Colonic mucosa (tissue), 4 donors: ENCODE results near the gene CYTIP. TPM values are rescaled to one million over a fixed set of nuclear protein-coding genes. Genes with fewer than 3 reads are reported as not detected.

Source experiments
- DNase-seq: peaks from one replicate; pipeline ENCODE4 v3.0.0-alpha.2; 2020
- H3K27ac ChIP-seq: fragments of 200-600 bp; one replicate; pipeline ENCODE4 v1.8.0; 2021
- H3K27me3 ChIP-seq: fragments of 200-600 bp; one replicate; pipeline ENCODE4 v1.8.0; 2021
- H3K36me3 ChIP-seq: fragments of 200-600 bp; one replicate; pipeline ENCODE4 v1.8.0; 2021
- H3K4me1 ChIP-seq: fragments of 200-600 bp; one replicate; pipeline ENCODE4 v1.8.0; 2021; ENCODE audit warnings: mild to moderate bottlenecking
- H3K4me3 ChIP-seq: fragments of 200-600 bp; one replicate; pipeline ENCODE4 v1.8.0; 2021
- H3K9ac ChIP-seq, 2 donors: one replicate each; pipeline ENCODE4 v1.7.0; 2013; ENCODE audit warnings: control low read depth in 2 of 2, low read depth in 2 of 2, low read length in 2 of 2
- H3K9me3 ChIP-seq: fragments of 200-600 bp; one replicate; pipeline ENCODE4 v1.8.0; 2021
- CTCF ChIP-seq: fragments of 200-600 bp; IDR thresholded peaks from one replicate; pipeline ENCODE4 v1.8.0; 2022; ENCODE audit warnings: antibody characterized with exemption, mild to moderate bottlenecking
- intact Hi-C: fragments of 100-400 bp; cut with DNase I; formaldehyde crosslinking; loops from one replicate; pipeline ENCODE4 v1.14.1; 2022
- total RNA-seq, 2 donors: library from RNA; stranded (reverse); fragmentation: NEBNext Ultra II Directional in 1 of 2; extraction: Animal tissue kit (Norgen Biotek cat#: 25700) in 1 of 2; gene quantifications; one replicate each; pipeline ENCODE4 v1.2.1, GENCODE V29; 2021
- donor health status: healthy.
- donor health status: DM: no; HTN: no; CAD: no.
- donor health status: DM: no; HTN: no; CAD: no.

Gene CYTIP
- total RNA-seq, 2 donors from 2014 or later = 5.9 to 8.0 TPM

GRCh38 chr2:157421964-157422363 lies 21.9 kb downstream of the CYTIP start:
- Histone ChIP-seq H3K4me3 (no peak overlapping the region), H3K36me3 (no peaks in the 10 kb centered on the region), H3K9me3 (no peaks in the 10 kb centered on the region), H3K27me3 (no peaks in the 10 kb centered on the region), H3K4me1 (no peaks in the 10 kb centered on the region), H3K9ac (no peak overlapping the region), H3K27ac (no peak overlapping the region)
- no peak for TF ChIP-seq CTCF
- intact Hi-C loops = no loop called here
- no peak for DNase-seq

- intact Hi-C loops = no loop called here
- H3K36me3 ChIP-seq = no peaks in the 10 kb centered on the region
- no peak overlapping the region for H3K4me3 ChIP-seq
- DNase-seq = no peak
- no peaks in the 10 kb centered on the region for H3K9me3 ChIP-seq
- TF ChIP-seq CTCF = no peak
- no peak overlapping the region for H3K9ac ChIP-seq
- H3K27me3 ChIP-seq = no peaks in the 10 kb centered on the region
- H3K27ac ChIP-seq = no peak overlapping the region
- no peaks in the 10 kb centered on the region for H3K4me1 ChIP-seq
Measured at GRCh38 chr2:157421331-157421944, 22.5 kb downstream of the CYTIP start.

- no peak for TF ChIP-seq CTCF
- no peaks in the 10 kb centered on the region for H3K36me3 ChIP-seq
- H3K4me1 ChIP-seq = no peaks in the 10 kb centered on the region
- intact Hi-C loops = no loop called here
- no peak overlapping the region for H3K27ac ChIP-seq
- no peak overlapping the region for H3K9ac ChIP-seq
- no peaks in the 10 kb centered on the region for H3K27me3 ChIP-seq
- no peaks in the 10 kb centered on the region for H3K9me3 ChIP-seq
- no peak overlapping the region for H3K4me3 ChIP-seq
- DNase-seq = no peak
Measured at GRCh38 chr2:157420771-157421323, 23.0 kb downstream of the CYTIP start.

GRCh38 chr2:157419031-157419575 lies 24.8 kb downstream of the CYTIP start:
- Histone ChIP-seq H3K27me3 (no peaks in the 10 kb centered on the region), H3K36me3 (no peaks in the 10 kb centered on the region), H3K4me3 (no peak overlapping the region), H3K4me1 (no peaks in the 10 kb centered on the region), H3K9ac (no peak overlapping the region), H3K9me3 (no peaks in the 10 kb centered on the region), H3K27ac (peak overlapping the region; percentile 29)
- intact Hi-C loops = no loop called here
- no peak for DNase-seq
- no peak for TF ChIP-seq CTCF

- intact Hi-C loops = no loop called here
- no peaks in the 10 kb centered on the region for H3K36me3 ChIP-seq
- H3K9me3 ChIP-seq = no peaks in the 10 kb centered on the region
- no peak overlapping the region for H3K4me3 ChIP-seq
- H3K27ac ChIP-seq = peak overlapping the region; percentile 53
- H3K9ac ChIP-seq = no peak overlapping the region
- TF ChIP-seq CTCF = no peak
- no peaks in the 10 kb centered on the region for H3K27me3 ChIP-seq
- no peaks in the 10 kb centered on the region for H3K4me1 ChIP-seq
- no peak for DNase-seq
Measured at GRCh38 chr2:157418239-157418641, 25.6 kb downstream of the CYTIP start.
